OCI-LY7 (cell line): ENCODE measurements around the gene KCNJ14. TPM values are rescaled to one million over a fixed set of nuclear protein-coding genes. Genes with fewer than 3 reads are reported as not detected.

Source experiments
- BruUV-seq: library from RNA; stranded (reverse); fragments of 400-500 nt; replicated peaks from 2 replicates; lab custom pipeline; 2021; lab: Mats Ljungman, UMichigan
- CTCF ChIA-PET: fragments of 300-600 bp; sonication (Branson Sonifier 250); formaldehyde crosslinking; loops from one replicate; lab custom pipeline; 2022; ENCODE audit warnings: antibody characterized with exemption; ENCODE audit not compliant: unreplicated experiment; lab: Charles Lee
- POLR2A ChIA-PET: fragments of 300-600 bp; sonication (Branson Sonifier 250); formaldehyde crosslinking; loops from one replicate; lab custom pipeline; 2022; ENCODE audit warnings: antibody characterized with exemption; lab: Charles Lee
- DNase-seq: peaks from one replicate; pipeline ENCODE4 v3.0.0-alpha.2; 2015; ENCODE audit warnings: low spot score
- H2AFZ ChIP-seq: fragments of 200-600 bp; sonication (generic), shearing (Covaris generic); 2 replicates; pipeline ENCODE4 v1.6.1; 2014; ENCODE audit warnings: mild to moderate bottlenecking, antibody characterized with exemption, low read length, moderate library complexity
- H3K27ac ChIP-seq: fragments of 200-600 bp; sonication (generic); 2 replicates; pipeline ENCODE4 v1.5.1; 2014; ENCODE audit warnings: mixed run types, low read depth, mild to moderate bottlenecking, moderate library complexity, low read length, inconsistent platforms; ENCODE audit not compliant: poor library complexity, severe bottlenecking
- H3K36me3 ChIP-seq: fragments of 200-600 bp; sonication (generic); 2 replicates; pipeline ENCODE4 v1.6.1; 2014; ENCODE audit warnings: mild to moderate bottlenecking, antibody characterized with exemption, low read length, moderate library complexity, mixed read lengths; ENCODE audit not compliant: insufficient read depth
- H3K4me1 ChIP-seq: fragments of 200-600 bp; sonication (generic); 2 replicates; pipeline ENCODE4 v1.5.1; 2014; ENCODE audit warnings: mild to moderate bottlenecking, low read length; ENCODE audit not compliant: insufficient read depth, poor library complexity, severe bottlenecking
- H3K4me2 ChIP-seq: fragments of 200-600 bp; sonication (generic); 2 replicates; pipeline ENCODE4 v1.6.1; 2014; ENCODE audit warnings: mild to moderate bottlenecking, low read length
- H3K4me3 ChIP-seq: fragments of 200-600 bp; sonication (generic); 2 replicates; pipeline ENCODE4 v1.5.1; 2014; ENCODE audit warnings: mild to moderate bottlenecking, low read depth, low read length; ENCODE audit not compliant: poor library complexity, severe bottlenecking
- H3K79me2 ChIP-seq: fragments of 200-600 bp; sonication (generic); 2 replicates; pipeline ENCODE4 v1.6.1; 2016; ENCODE audit warnings: low read depth, mild to moderate bottlenecking, low read length, moderate library complexity, mixed read lengths; ENCODE audit not compliant: insufficient read depth
- H3K9me2 ChIP-seq: fragments of 200-600 bp; sonication (generic); 2 replicates; pipeline ENCODE4 v1.6.1; 2016; ENCODE audit warnings: mild to moderate bottlenecking, low read length, mixed read lengths; ENCODE audit not compliant: insufficient read depth
- H3K9me3 ChIP-seq: fragments of 200-600 bp; sonication (generic); 2 replicates; pipeline ENCODE4 v1.6.1; 2014; ENCODE audit warnings: mild to moderate bottlenecking, mixed run types, low read length, mixed read lengths
- H4K20me1 ChIP-seq: fragments of 200-600 bp; sonication (generic); 2 replicates; pipeline ENCODE4 v1.6.1; 2014; ENCODE audit warnings: mild to moderate bottlenecking, antibody characterized with exemption, low read length, moderate library complexity, mixed read lengths; ENCODE audit not compliant: insufficient read depth
- EZH2phosphoT487 ChIP-seq: fragments of 200-600 bp; sonication (generic); IDR thresholded peaks from 2 replicates; pipeline ENCODE4 v1.6.1; 2018; ENCODE audit warnings: low read depth, borderline replicate concordance, mild to moderate bottlenecking, mixed run types, antibody characterized with exemption, low read length, moderate library complexity, mixed read lengths
- intact Hi-C: fragments of 100-400 bp; cut with micrococcal nuclease; formaldehyde crosslinking; loops from one replicate; pipeline ENCODE4 v1.10.0; 2022; ENCODE audit not compliant: unreplicated experiment
- total RNA-seq, 2 experiments: library from RNA; depleted of rRNA in 1 of 2; stranded (reverse); fragments of >200 nt in 1 of 2; shearing (Covaris generic) in 1 of 2; gene quantifications; 2 replicates each; pipeline ENCODE4 v1.2.3, GENCODE V29; 2014 to 2022
- TF ChIP-seq, protein P1 (sequence below): fragments of 200-600 bp; sonication (generic); conservative IDR thresholded peaks from 2 replicates; pipeline ENCODE4 v1.5.1; 2014; ENCODE audit warnings: mild to moderate bottlenecking, antibody characterized with exemption, low read length, moderate library complexity, mixed read lengths

The KCNJ14 gene
- total RNA-seq, 2 experiments from 2014 or later = 0.85 to 2.6 TPM

GRCh38 chr19:48493718-48494401 lies 38.5 kb downstream of the KCNJ14 start:
- TF ChIP-seq, protein P1, sequence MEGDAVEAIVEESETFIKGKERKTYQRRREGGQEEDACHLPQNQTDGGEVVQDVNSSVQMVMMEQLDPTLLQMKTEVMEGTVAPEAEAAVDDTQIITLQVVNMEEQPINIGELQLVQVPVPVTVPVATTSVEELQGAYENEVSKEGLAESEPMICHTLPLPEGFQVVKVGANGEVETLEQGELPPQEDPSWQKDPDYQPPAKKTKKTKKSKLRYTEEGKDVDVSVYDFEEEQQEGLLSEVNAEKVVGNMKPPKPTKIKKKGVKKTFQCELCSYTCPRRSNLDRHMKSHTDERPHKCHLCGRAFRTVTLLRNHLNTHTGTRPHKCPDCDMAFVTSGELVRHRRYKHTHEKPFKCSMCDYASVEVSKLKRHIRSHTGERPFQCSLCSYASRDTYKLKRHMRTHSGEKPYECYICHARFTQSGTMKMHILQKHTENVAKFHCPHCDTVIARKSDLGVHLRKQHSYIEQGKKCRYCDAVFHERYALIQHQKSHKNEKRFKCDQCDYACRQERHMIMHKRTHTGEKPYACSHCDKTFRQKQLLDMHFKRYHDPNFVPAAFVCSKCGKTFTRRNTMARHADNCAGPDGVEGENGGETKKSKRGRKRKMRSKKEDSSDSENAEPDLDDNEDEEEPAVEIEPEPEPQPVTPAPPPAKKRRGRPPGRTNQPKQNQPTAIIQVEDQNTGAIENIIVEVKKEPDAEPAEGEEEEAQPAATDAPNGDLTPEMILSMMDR = no peak
- no peak for TF ChIP-seq EZH2phosphoT487

DNA sequence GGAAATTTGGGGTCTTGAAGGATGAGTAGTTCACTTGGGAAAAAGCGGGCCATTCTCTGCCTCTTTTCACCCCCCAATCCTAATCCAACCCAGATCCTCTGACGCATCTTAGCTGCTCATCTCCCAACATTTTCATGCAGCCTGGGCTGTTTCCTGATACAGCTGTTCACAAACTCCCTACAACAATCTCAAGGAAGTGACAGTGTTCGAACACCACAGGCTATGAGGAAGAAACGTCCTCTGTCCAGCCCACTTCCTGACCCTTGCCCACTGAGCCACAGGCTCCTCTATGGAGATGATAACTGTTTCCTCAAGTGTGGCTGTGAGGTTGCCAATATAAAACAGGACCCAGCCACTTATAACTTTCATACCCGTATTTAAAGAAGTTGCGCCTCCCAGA lies 40.0 kb downstream of the KCNJ14 start:
- TF ChIP-seq, protein P1 = no peak
- TF ChIP-seq EZH2phosphoT487 = no peak
- ChIA-PET POLR2A (no interaction called here), CTCF (no interaction called here)
- Histone ChIP-seq H3K4me1 (peaks cover 24% of the 10 kb centered on the region), H4K20me1 (no peaks in the 10 kb centered on the region), H3K36me3 (no peaks in the 10 kb centered on the region), H3K9me2 (no peaks in the 10 kb centered on the region), H3K27ac (no peak overlapping the region), H3K4me3 (no peak overlapping the region), H3K9me3 (no peaks in the 10 kb centered on the region), H3K79me2 (no peaks in the 10 kb centered on the region), H3K4me2 (no peak overlapping the region), H2AFZ (no peak overlapping the region)
- no peak for DNase-seq
- intact Hi-C loops = no loop called here
- BruUV-seq = no TSS peak

More at GRCh38 chr19:48493718-48494401, 38.5 kb downstream of the KCNJ14 start:
- intact Hi-C loops = loop anchor here (2.0 kb wide), 1 partner anchor 103 kb away; the partner anchor contains the start of gene KDELR1
- ChIA-PET CTCF (interaction anchor here (0.6 to 1.1 kb wide), 7 partner anchors 12 to 1380 kb away, joined by 3 to 11 read pairs (median 3); no protein-coding TSS in a partner anchor), POLR2A (interaction anchor here (0.6 to 1.7 kb wide), 6 partner anchors 8 to 1435 kb away, joined by 3 to 9 read pairs (median 4); a partner anchor contains a TSS)
- Histone ChIP-seq H3K79me2 (no peaks in the 10 kb centered on the region), H2AFZ (no peak overlapping the region), H3K4me2 (peak overlapping the region; percentile 68; the same call in 1 of the 2 replicates), H3K36me3 (no peaks in the 10 kb centered on the region), H3K4me1 (peaks cover 31% of the 10 kb centered on the region), H3K9me2 (no peaks in the 10 kb centered on the region), H3K27ac (no peak overlapping the region), H4K20me1 (no peaks in the 10 kb centered on the region), H3K4me3 (peak overlapping the region; percentile 63), H3K9me3 (no peaks in the 10 kb centered on the region)
- no peak for DNase-seq
- no TSS peak for BruUV-seq
